ENCODE data around the gene TMEM181. TPM values are rescaled to one million over a fixed set of nuclear protein-coding genes. Genes with fewer than 3 reads are reported as not detected.

TMEM181 gene
- total RNA-seq, 1 donor from 2014 or later: 18.4 TPM

- Histone ChIP-seq H3K27ac (no peak overlapping the region), H3K27me3 (no peaks in the 10 kb centered on the region), H3K36me3 (no peaks in the 10 kb centered on the region), H3K9me3 (no peaks in the 10 kb centered on the region), H3K4me3 (no peak overlapping the region), H3K4me1 (no peaks in the 10 kb centered on the region)
- intact Hi-C loops (cut with DNase I): no loop called here
- DNase-seq (ENCODE audit: extremely low spot score in 2 of 2): peak in 1 of 2 donors; percentile 31
- TF ChIP-seq CTCF (IDR thresholded peaks at IDR 0.05): no peak
- no peak for TF ChIP-seq POLR2AphosphoS5 (IDR thresholded peaks at IDR 0.05; ENCODE audit: insufficient read depth in 1 of 2, low read depth in 1 of 2)
- TF ChIP-seq POLR2A (IDR thresholded peaks at IDR 0.05): no peak
Measured at GRCh38 chr6:158545043-158545966, 14.6 kb upstream of the TMEM181 start.

- intact Hi-C loops (cut with DNase I): no loop called here
- Histone ChIP-seq H3K27me3 (no peaks in the 10 kb centered on the region), H3K36me3 (no peaks in the 10 kb centered on the region), H3K27ac (no peak overlapping the region), H3K9me3 (no peaks in the 10 kb centered on the region), H3K4me3 (no peak overlapping the region), H3K4me1 (no peaks in the 10 kb centered on the region)
- TF ChIP-seq POLR2AphosphoS5 (IDR thresholded peaks at IDR 0.05; ENCODE audit: insufficient read depth in 1 of 2, low read depth in 1 of 2) (no peak), POLR2A (IDR thresholded peaks at IDR 0.05) (no peak), CTCF (IDR thresholded peaks at IDR 0.05) (no peak)
- no peak for DNase-seq (ENCODE audit: extremely low spot score in 2 of 2)
Measured at GRCh38 chr6:158548418-158549161, 11.3 kb upstream of the TMEM181 start.

- no peaks in the 10 kb centered on the region for H3K27me3 ChIP-seq
- no peaks in the 10 kb centered on the region for H3K36me3 ChIP-seq
- H3K27ac ChIP-seq: no peak overlapping the region
- no peak for TF ChIP-seq CTCF (IDR thresholded peaks at IDR 0.05)
- TF ChIP-seq POLR2AphosphoS5 (IDR thresholded peaks at IDR 0.05; ENCODE audit: insufficient read depth in 1 of 2, low read depth in 1 of 2): no peak
- TF ChIP-seq POLR2A (IDR thresholded peaks at IDR 0.05): no peak
- DNase-seq (ENCODE audit: extremely low spot score in 2 of 2): no peak
- no peak overlapping the region for H3K4me3 ChIP-seq
- H3K9me3 ChIP-seq: no peaks in the 10 kb centered on the region
- intact Hi-C loops (cut with DNase I): no loop called here
- peaks cover 10% of the 10 kb centered on the region for H3K4me1 ChIP-seq
Measured at GRCh38 chr6:158552055-158552795, 7.7 kb upstream of the TMEM181 start.

GRCh38 chr6:158552796-158553138 lies 7.1 kb upstream of the TMEM181 start:
- no peak overlapping the region for H3K4me3 ChIP-seq
- intact Hi-C loops (cut with DNase I): no loop called here
- no peak overlapping the region for H3K27ac ChIP-seq
- H3K27me3 ChIP-seq: no peaks in the 10 kb centered on the region
- DNase-seq (ENCODE audit: extremely low spot score in 2 of 2): no peak
- no peak for TF ChIP-seq POLR2AphosphoS5 (IDR thresholded peaks at IDR 0.05; ENCODE audit: insufficient read depth in 1 of 2, low read depth in 1 of 2)
- TF ChIP-seq POLR2A (IDR thresholded peaks at IDR 0.05): no peak
- TF ChIP-seq CTCF (IDR thresholded peaks at IDR 0.05): no peak
- no peaks in the 10 kb centered on the region for H3K9me3 ChIP-seq
- H3K4me1 ChIP-seq: peaks cover 10% of the 10 kb centered on the region
- H3K36me3 ChIP-seq: no peaks in the 10 kb centered on the region

Data from vagina (tissue), 2 donors.